ENCODE results near the gene DPP7.

DNA sequence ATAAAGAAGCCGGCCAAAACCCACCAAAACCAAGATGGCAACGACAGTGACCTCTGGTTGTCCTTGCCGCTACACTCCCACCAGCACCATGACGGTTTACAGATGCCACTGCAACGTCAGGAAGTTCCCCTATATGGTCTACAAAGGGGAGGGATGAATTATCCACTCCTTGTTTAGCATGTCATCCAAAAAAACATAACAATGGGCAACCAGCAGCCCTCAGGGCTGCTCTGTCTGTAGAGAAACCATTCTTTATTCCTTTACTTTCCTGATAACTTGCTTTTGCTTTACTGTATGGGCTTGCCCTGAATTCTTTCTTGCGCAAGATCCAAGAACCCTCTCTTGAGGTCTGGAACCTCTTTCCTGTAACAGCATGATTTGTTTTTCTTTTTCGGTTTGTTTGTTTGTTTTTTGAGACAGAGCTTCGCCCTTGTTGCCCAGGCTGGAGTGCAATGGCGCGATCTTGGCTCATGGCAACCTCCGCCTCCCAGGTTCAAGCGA, 39.2 kb downstream of the DPP7 start:
- TF ChIP-seq CTCF (IDR thresholded peaks at IDR 0.05) = no peak
- no peak for TF ChIP-seq POLR2A (IDR thresholded peaks at IDR 0.05)

Measured in lower leg skin (tissue), 3 donors.